Measurements from ENCODE around the gene CFB. TPM values are rescaled to one million over a fixed set of nuclear protein-coding genes. Genes with fewer than 3 reads are reported as not detected.
"Not testable (repeated sequence)": the region's sequence is repeated elsewhere in the genome, so short reads cannot be mapped to it uniquely, and the experiment has no call there.

CFB gene
- total RNA-seq, 1 experiment from 2014 or later = 4.7 TPM

DNA sequence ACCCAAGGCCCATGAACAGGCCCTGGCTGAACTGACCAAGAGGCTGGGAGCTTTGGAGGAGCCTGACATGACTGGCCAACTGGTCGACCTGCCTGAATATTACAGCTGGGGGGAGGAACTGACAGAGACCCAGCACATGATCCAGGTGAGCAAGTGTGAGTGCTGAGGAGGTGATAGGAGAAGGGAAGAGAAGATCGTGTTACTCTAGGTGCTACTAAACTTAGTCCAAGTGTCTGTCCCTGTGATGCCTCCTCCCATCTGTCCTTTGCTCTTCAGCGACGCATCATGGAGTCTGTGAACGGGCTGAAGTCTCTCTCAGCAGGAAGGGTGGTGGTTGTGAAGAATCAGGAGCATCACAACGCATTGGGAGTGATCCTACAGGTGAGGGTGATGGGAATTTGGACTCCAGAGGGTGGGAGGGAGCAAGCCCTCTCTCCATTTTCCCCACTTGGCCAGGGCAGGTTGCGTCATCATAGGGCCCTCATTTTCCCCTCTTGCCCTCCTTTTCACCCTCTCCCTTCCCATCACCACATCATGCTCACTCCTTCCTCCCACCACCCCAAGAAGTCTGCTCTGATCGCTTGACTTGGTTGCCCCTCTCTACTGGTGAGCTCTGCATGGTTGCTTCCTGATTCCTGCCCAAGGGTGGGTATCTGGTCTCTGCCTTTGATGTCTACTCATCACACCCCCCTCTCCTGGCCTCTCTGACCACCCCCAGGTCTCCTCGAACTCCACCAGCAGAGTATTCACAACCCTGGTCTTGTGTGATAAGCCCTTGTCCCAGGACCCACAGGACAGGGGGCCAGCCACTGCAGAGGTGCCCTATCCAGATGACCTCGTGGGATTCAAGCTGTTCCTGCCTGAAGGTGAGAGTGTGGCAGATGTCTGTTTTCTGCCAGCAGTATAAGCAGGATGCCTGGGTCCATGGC is 21.4 kb downstream of the CFB start:
- DNase-seq (ENCODE audit: low read depth) = no peak
- in situ Hi-C loops (cut with HindIII; ENCODE audit: low pct_unique_long_range_greater_than_20kb, low sequenced_read_pairs) = no loop called here

DNA sequence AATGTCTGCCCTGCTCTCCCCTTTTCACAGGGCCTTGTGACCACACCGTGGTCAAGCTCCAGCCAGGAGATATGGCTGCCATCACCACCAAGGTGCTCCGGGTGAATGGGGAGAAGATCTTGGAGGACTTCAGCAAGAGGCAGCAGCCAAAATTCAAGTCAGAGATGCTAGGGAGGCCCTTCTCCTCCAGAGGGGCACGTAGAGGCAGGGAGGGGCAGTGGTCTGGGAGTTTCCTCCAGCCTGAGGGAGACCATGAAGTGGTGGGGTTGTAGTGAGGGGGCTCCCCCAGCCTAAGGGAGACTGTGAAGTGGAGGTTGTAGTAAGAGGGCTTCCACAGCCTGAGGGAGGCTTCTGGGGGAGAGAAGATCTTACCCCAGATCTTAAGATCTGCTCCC is 22.0 kb downstream of the CFB start:
- no peak for DNase-seq (ENCODE audit: low read depth)
- in situ Hi-C loops (cut with HindIII; ENCODE audit: low pct_unique_long_range_greater_than_20kb, low sequenced_read_pairs) = no loop called here

DNA sequence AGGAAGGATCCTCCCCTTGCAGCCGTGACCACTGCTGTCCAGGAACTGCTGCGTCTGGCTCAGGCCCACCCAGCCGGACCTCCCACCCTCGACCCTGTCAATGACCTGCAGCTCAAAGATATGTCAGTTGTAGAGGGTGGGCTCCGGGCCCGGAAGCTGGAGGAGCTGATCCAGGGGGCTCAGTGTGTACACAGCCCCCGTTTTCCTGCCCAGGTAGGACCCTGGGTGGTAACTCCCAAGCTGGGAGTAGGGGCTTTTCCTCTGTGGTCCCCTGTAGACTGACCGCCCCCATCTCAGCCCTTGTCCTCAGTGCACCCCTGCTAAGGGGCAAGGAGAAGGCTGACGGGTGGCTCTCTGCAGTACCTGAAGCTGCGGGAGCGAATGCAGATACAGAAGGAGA is 22.4 kb downstream of the CFB start:
- in situ Hi-C loops (cut with HindIII; ENCODE audit: low pct_unique_long_range_greater_than_20kb, low sequenced_read_pairs) = no loop called here
- no peak for DNase-seq (ENCODE audit: low read depth)

DNA sequence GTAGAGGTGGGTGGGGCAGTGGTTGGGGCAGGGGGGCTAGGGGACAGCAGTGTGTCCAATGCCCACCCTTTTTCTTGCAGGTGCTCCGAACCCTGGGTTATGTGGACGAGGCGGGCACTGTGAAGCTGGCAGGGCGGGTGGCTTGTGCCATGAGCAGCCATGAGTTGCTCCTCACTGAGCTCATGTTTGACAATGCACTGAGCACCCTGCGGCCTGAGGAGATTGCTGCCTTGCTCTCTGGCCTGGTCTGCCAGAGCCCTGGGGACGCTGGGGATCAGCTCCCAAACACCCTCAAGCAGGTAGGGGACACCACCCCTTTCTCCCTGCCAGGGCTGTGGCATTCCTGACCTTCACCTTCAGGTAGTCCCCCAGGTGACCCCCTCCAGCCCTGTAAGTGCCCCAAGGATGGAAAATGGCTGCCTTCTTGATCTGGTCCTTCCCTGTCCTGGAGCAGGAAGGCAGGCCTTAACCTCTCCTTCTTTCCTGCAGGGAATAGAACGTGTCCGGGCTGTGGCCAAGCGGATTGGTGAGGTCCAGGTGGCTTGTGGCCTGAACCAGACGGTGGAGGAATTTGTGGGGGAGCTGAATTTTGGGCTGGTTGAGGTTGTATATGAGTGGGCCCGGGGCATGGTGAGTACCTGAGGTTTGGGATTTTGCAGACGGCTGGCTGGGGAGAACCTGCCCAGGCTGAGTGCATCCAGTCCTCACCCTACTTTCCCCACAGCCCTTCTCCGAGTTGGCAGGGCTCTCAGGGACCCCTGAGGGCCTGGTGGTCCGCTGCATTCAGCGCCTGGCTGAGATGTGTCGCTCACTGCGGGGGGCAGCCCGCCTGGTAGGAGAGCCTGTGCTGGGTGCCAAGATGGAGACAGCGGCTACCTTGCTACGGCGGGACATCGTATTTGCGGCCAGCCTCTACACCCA is 23.2 kb downstream of the CFB start:
- DNase-seq (ENCODE audit: low read depth) = no peak
- in situ Hi-C loops (cut with HindIII; ENCODE audit: low pct_unique_long_range_greater_than_20kb, low sequenced_read_pairs) = no loop called here

DNA sequence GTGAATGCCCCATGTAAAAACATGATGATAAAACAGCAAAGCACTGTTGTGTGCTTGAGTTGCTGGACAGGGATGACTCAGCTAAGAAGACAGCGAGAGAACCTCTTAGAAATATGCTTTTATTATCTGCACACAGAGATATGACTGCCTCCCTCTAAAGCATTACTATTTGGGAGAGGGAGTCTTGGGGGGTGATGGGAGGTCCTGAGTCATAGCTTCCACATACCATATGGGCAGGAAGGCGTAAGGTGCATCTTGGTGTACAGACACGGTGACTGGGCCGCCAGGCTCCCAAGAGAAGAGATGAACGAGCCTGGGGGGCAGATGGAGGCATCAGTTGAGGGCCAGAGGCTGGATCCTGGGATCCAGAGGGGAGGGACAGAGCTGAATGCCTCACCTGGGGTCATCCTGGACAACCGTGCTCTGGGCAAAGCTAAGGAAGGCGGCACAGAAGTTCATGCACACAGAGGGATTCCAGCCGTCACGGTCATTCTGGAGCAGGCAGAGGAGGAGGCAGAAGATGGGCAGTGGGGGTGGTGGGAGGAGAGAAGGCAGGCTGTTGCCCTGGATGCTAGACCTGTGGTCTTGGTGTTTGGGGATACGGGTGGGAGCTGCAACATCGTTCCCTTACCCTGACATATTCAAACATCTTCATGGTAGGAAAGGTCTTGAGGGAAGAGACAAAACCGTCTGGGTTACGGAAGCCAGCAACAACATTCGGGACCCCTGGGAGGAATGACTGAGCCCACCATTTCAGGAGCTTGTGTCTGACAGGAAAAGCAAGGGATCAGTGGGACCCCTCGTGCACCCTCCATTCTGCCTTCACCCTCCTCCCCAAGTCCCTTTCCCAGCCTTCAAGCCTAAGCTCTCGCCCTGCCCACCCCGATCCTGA is 24.1 kb downstream of the CFB start:
- no peak for DNase-seq (ENCODE audit: low read depth)
- in situ Hi-C loops (cut with HindIII; ENCODE audit: low pct_unique_long_range_greater_than_20kb, low sequenced_read_pairs) = no loop called here

DNA sequence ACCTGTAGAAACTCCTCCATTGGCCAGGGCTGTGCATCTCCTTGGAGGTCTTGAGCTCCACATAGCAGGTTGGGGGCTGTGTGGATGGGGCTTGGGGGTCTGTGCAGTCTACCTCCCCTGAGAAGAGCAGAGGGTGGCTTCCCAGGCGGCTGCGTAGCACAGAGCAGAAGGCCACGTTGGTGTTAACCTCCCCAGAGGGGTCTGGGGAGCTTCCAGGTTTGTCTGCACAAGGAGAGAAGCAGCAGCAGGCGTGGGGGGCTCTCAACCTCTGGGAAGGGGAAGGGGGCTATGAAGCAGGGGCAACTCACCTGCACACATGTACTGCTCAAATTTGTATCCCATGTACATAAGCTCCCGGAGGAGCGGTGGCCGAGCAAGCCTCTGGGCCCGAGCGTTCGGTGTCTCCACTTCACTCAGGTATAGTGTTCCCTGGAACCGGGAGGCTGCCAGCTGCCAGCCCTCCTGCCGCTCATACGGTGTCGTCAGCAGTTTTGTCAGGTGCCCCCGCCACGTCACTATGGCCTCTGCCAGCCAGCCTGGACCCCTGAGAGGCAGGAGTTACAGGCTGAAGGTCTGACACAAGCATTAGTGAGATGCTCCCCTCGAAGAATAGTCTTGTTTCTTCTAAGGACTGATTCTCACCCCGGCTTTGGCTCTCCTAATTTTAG is 24.8 kb downstream of the CFB start:
- DNase-seq (ENCODE audit: low read depth) = no peak
- in situ Hi-C loops (cut with HindIII; ENCODE audit: low pct_unique_long_range_greater_than_20kb, low sequenced_read_pairs) = no loop called here

DNA sequence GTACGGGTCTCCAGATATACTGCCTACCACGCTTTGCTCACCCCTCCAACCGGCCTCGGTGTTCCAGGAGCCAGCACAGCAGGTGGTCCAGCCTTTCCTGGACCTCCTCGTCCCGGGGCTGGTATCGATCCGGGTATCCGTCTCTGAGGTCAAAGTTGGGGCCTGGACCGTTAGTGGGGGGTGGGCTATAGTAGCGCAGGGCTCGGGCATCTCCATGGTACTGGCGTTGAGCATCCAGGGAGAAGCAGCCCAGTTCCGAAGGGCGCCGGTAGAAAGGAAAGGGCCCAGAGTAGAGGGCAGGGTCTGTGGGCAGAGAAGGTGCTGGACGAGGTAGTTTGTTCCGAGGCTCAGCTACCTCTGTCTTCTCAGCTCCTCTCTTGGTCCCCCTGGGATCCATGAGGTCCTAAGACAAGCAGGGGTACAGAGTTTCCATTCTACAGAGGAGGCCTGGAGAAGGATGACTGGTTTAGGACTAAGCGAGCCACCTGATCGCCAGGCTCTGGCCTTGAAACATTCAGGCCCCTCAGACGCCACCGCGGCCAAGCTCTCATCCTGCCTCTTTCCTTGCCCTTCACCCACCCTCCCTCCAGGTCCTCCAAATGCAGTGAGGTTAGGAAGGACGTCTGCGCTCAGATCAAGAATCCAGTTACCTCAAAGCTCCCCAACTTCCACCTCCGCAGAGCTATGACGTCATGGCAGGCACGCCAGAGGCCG is 25.5 kb downstream of the CFB start:
- in situ Hi-C loops (cut with HindIII; ENCODE audit: low pct_unique_long_range_greater_than_20kb, low sequenced_read_pairs) = no loop called here
- DNase-seq (ENCODE audit: low read depth) = no peak

DNA sequence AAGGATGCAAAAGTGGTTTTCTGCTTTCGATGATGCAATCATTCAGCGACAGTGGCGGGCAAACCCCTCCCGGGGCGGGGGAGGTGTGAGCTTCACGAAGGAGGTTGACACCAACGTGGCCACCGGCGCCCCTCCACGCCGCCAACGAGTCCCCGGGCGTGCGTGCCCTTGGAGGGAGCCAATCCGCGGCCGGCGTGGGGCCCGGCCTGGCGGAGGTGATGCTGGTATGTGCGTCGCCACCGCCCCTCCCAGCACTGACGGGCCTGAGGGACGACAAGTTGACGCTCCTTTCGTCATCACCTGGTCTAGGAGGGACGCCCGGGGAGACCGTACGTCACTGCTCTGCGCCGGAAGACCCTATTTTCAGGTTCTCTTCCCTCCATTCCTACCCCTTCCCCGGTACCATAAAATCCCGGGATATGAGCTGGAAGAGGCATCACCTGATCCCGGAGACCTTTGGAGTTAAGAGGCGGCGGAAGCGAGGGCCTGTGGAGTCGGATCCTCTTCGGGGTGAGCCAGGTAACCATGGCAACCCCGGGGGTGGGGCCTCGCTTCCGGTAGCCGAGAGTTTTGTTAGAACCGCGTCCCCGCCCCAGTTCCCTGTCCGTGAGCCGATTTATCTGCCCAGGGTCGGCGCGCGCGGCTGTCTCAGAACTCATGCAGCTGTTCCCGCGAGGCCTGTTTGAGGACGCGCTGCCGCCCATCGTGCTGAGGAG is 26.3 kb downstream of the CFB start, which contains the start of gene DXO:
TSS of gene DXO (minus strand) at position 146 of the 716 bp plus-strand sequence. CDS start 463 bp downstream, outside the sequence.
- in situ Hi-C loops (cut with HindIII; ENCODE audit: low pct_unique_long_range_greater_than_20kb, low sequenced_read_pairs) = no loop called here
- DNase-seq (ENCODE audit: low read depth) = peak; percentile 100

DNA sequence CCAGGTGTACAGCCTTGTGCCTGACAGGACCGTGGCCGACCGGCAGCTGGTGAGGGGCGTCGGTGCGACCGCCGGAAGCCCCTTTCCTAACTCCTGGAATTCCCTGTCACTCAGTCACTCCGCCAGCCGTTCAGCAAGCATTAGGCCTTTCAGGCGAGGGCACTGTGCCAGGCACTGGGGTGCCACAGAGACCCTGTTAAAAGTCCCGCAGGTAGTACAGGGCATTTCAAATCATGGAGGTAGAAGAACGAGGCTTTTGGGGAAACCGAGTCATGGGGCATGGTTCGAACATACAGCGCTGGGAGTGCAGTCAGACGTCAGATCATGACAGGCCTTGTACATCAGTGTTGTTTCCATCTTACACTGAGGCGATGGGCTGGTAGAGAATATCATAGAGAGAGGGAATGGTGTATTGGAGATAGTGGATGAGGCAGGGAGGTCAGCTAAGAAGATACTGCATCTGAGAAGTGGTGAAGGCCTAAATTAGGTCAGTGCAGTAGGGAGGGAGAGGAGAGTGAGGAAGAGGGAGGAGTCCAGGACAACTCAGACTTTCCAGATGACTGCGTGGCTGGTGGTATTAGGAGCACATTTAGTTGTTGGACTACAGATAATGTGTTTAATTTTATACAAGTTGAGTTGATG is 26.9 kb downstream of the CFB start:
- DNase-seq (ENCODE audit: low read depth) = peak; percentile 38
- in situ Hi-C loops (cut with HindIII; ENCODE audit: low pct_unique_long_range_greater_than_20kb, low sequenced_read_pairs) = no loop called here

DNA sequence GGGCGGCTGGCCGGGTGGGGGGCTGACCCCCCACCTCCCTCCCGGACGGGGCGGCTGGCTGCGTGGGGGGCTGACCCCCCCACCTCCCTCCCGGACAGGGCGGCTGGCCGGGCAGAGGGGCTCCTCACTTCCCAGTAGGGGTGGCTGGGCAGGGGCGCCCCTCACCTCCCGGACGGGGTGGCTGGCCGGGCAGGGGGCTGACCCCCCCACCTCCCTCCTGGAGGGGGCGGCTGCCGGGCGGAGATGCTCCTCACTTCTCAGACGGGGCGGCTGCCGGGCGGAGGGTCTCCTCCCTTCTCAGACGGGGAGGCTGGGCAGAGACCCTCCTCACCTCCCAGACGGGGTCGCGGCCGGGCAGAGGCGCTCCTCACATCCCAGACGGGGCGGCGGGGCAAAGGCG is 30.2 kb downstream of the CFB start:
- DNase-seq (ENCODE audit: low read depth); in situ Hi-C loops (cut with HindIII; ENCODE audit: low pct_unique_long_range_greater_than_20kb, low sequenced_read_pairs): not testable (repeated sequence)

DNA sequence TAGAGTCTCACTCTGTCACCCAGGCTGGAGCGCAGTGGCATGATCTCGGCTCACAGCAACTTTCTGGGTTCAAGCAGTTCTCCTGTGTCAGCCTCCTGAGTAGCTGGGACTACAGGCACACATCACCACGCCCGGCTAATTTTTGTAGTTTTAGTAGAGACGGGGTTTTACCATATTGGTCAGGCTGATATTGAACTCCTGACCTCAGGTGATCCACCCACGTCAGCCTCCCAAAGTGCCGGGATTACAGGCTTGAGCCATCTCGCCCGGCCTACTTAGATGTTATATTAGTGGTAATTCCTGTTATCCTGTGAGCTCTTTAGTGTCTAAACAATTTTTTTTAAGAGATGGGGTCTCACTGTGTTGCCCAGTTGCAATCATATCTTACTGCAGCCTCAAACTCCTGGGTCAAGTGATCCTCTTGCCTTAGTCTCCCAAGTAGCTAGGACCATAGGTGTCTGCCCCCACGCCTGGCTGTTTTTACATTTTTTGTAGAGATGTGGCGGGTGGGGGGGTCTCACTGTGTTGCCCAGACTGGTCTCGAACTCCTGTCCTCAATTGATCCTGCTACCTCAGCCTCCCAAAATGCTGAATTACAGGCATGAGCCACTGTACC is 32.0 kb downstream of the CFB start:
- DNase-seq (ENCODE audit: low read depth) = no peak
- in situ Hi-C loops (cut with HindIII; ENCODE audit: low pct_unique_long_range_greater_than_20kb, low sequenced_read_pairs) = no loop called here

DNA sequence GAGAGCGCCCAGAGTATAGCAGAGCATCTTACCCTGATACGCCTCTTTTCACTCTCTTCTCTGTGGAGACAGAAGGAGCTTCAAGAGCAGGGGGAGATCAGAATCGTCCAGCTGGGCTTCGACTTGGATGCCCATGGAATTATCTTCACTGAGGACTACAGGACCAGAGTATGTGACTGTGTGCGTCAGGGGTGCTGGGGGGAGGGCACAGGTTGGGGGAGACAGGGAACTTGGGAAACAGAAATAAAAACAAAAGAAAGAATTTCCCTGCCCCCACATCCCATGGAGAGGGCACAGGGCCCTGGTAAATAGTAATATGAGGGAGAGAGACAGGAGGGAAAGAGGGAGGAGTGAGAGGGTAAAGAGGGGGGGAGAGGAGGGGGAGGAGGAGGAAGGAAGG is 32.9 kb downstream of the CFB start:
- no peak for DNase-seq (ENCODE audit: low read depth)
- in situ Hi-C loops (cut with HindIII; ENCODE audit: low pct_unique_long_range_greater_than_20kb, low sequenced_read_pairs) = no loop called here

DNA sequence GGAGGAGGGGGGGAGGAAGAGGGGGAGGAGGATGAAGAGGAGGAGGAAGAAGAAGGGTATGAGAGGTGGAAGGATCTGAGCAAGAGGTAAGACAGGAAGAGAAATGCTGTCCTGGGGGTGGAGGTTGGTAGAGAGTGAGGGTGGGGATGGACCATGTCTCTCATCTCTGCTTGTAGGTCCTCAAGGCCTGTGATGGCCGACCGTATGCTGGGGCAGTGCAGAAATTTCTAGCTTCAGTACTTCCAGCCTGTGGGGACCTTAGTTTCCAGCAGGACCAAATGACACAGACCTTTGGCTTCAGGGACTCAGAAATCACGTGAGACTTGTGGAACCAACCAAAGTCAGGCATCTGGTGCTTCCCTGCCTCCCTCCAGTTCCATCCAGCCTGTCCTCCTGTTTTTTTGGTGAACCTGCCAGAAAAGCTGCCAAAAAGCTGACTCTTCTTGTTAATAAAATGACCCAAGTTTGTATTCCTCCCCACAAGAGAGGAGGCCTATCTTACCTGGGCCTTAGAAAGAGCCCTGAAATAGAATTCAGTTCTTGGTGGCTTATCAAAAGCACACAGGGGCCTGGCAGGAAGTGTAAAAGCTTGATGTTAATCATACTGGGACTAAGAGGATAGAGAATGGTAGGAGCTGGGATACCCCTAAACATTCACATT is 33.5 kb downstream of the CFB start:
- in situ Hi-C loops (cut with HindIII; ENCODE audit: low pct_unique_long_range_greater_than_20kb, low sequenced_read_pairs) = no loop called here
- DNase-seq (ENCODE audit: low read depth) = no peak

DNA sequence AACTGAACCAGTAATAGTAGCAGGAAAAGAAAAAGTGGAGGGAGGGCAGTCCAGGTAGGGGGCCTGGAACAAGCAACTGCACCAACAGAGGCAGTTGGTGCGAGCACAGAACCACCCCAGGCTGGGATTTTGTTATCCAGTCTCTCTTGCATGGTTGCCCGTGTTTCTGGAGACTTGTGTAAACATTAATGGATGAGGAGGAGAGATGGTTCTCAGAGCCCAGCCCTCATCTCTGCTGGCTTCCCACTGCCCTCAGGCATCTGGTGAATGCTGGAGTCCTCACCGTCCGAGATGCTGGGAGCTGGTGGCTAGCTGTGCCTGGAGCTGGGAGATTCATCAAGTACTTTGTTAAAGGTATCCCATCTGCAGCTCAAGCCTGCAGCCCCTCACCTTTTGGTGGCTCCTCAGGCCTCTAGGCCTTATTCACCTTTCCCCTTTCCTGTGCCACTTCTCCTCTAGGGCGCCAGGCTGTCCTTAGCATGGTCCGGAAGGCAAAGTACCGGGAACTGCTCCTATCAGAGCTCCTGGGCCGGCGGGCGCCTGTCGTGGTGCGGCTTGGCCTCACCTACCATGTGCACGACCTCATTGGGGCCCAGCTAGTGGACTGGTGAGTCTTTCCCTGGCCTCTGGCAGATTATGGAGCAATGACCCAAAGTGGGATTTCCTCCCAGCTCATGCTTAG is 34.4 kb downstream of the CFB start:
- DNase-seq (ENCODE audit: low read depth); in situ Hi-C loops (cut with HindIII; ENCODE audit: low pct_unique_long_range_greater_than_20kb, low sequenced_read_pairs): not testable (repeated sequence)

DNA sequence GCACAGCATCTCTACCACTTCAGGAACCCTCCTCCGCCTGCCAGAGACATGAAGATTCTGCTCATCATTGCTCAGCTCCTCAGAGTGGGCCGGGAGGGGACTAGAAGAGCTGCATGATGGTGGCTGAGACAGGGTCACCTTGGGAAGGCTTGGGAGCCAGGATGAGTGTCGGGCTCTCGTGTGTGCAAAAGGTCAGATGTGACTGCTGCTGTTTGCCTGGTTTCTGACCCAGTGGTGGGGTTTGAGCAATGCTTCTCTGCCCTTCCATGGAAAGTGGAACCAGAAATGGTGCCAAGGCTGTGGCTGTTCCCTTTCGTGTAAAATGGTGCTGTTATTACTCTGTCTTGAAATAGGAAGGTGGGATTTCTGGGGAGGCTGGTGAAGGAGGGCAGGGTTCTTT is 35.1 kb downstream of the CFB start:
- DNase-seq (ENCODE audit: low read depth); in situ Hi-C loops (cut with HindIII; ENCODE audit: low pct_unique_long_range_greater_than_20kb, low sequenced_read_pairs): not testable (repeated sequence)
